SU-DHL-6 (cell line): ENCODE results near the gene HECTD1.
"Not testable (repeated sequence)": the region's sequence is repeated elsewhere in the genome, so short reads cannot be mapped to it uniquely, and the experiment has no call there.

Experiments used
- H2AFZ ChIP-seq: fragments of 200-600 bp; sonication (generic); 2 replicates; pipeline ENCODE4 v1.6.1; 2014; ENCODE audit warnings: low read depth, mild to moderate bottlenecking, moderate library complexity, mixed read lengths, antibody characterized with exemption, low read length; ENCODE audit not compliant: severe bottlenecking
- H3F3A ChIP-seq: fragments of 200-600 bp; shearing (Covaris generic); 2 replicates; pipeline ENCODE4 v1.6.0; 2016; ENCODE audit warnings: antibody characterized with exemption, mild to moderate bottlenecking; ENCODE audit not compliant: insufficient read depth
- H3K27ac ChIP-seq: fragments of 200-600 bp; sonication (generic); 2 replicates; pipeline ENCODE4 v1.5.1; 2016; ENCODE audit warnings: low read depth, mild to moderate bottlenecking, low read length, moderate library complexity, mixed read lengths
- H3K27me3 ChIP-seq: fragments of 200-600 bp; sonication (generic), shearing (Covaris generic); 2 replicates; pipeline ENCODE4 v1.6.0; 2014; ENCODE audit warnings: mild to moderate bottlenecking, low read length
- H3K36me3 ChIP-seq: fragments of 200-600 bp; sonication (generic); 2 replicates; pipeline ENCODE4 v1.6.1; 2014; ENCODE audit warnings: mild to moderate bottlenecking, low read length, mixed read lengths
- H3K4me2 ChIP-seq: fragments of 300-600, 200-600 bp; shearing (Covaris generic), sonication (generic); 2 replicates; pipeline ENCODE4 v1.6.0; 2014; ENCODE audit warnings: low read length, low read depth, mild to moderate bottlenecking; ENCODE audit not compliant: poor library complexity, severe bottlenecking
- H3K4me3 ChIP-seq: fragments of 200-600 bp; sonication (generic); 2 replicates; pipeline ENCODE4 v1.5.1; 2014; ENCODE audit warnings: antibody characterized with exemption, low read length, mild to moderate bottlenecking, mixed read lengths; ENCODE audit not compliant: insufficient read depth, poor library complexity, severe bottlenecking
- H3K79me2 ChIP-seq: fragments of 200-600 bp; sonication (generic); 2 replicates; pipeline ENCODE4 v1.6.1; 2014; ENCODE audit warnings: mild to moderate bottlenecking, low read length, moderate library complexity; ENCODE audit not compliant: insufficient read depth
- H3K9ac ChIP-seq: fragments of 200-600 bp; sonication (generic); 2 replicates; pipeline ENCODE4 v1.7.0; 2014; ENCODE audit warnings: mild to moderate bottlenecking, low read length
- H3K9me2 ChIP-seq: fragments of 200-600 bp; sonication (generic); replicated peaks from 2 replicates; pipeline ENCODE4 v1.6.1; 2014; ENCODE audit warnings: low read length; ENCODE audit not compliant: insufficient read depth
- H3K9me3 ChIP-seq: fragments of 200-600 bp; sonication (generic); 2 replicates; pipeline ENCODE4 v1.6.1; 2014; ENCODE audit warnings: low read length, mixed read lengths; ENCODE audit not compliant: insufficient read depth
- H4K20me1 ChIP-seq: fragments of 200-600 bp; sonication (generic); 2 replicates; pipeline ENCODE4 v1.6.1; 2014; ENCODE audit warnings: low read depth, mild to moderate bottlenecking, antibody characterized with exemption, low read length, moderate library complexity, mixed read lengths
- EZH2phosphoT487 ChIP-seq: fragments of 200-600 bp; sonication (generic), shearing (Covaris generic); conservative IDR thresholded peaks from 2 replicates; pipeline ENCODE4 v1.6.1; 2018; ENCODE audit warnings: mild to moderate bottlenecking, antibody characterized with exemption, low read length, moderate library complexity, mixed read lengths
- TF ChIP-seq, protein P1 (sequence below): fragments of 200-600 bp; sonication (generic); IDR thresholded peaks from one replicate; pipeline ENCODE4 v1.5.1; 2017; ENCODE audit warnings: antibody characterized with exemption, mild to moderate bottlenecking, low read length, moderate library complexity; ENCODE audit not compliant: insufficient read depth, poor library complexity, severe bottlenecking

The HECTD1 gene

DNA sequence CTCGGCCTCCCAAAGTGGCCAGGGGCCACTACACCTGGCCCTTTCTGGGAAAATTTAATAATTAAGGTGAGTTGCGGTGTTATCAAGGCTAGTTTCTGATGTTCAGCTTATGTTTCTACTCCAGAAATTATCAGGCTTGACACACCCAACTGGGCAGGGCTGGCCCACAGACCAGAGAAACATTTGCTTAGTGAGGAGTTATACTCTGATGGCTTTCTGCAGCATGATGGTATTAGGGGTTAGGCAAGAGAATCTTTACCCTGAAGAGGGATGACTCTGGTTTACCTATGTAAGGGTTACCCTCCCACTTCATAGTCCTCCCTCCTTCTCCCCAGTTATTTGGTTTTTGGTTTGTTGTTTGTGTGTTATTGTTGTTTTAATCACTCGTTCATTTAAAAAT, 24.5 kb upstream of the HECTD1 start:
- H3K27me3 ChIP-seq: no peaks in the 10 kb centered on the region
- H3K9ac ChIP-seq: no peak overlapping the region
- H2AFZ ChIP-seq: no peak overlapping the region
- no peaks in the 10 kb centered on the region for H3K9me2 ChIP-seq
- TF ChIP-seq, protein P1, sequence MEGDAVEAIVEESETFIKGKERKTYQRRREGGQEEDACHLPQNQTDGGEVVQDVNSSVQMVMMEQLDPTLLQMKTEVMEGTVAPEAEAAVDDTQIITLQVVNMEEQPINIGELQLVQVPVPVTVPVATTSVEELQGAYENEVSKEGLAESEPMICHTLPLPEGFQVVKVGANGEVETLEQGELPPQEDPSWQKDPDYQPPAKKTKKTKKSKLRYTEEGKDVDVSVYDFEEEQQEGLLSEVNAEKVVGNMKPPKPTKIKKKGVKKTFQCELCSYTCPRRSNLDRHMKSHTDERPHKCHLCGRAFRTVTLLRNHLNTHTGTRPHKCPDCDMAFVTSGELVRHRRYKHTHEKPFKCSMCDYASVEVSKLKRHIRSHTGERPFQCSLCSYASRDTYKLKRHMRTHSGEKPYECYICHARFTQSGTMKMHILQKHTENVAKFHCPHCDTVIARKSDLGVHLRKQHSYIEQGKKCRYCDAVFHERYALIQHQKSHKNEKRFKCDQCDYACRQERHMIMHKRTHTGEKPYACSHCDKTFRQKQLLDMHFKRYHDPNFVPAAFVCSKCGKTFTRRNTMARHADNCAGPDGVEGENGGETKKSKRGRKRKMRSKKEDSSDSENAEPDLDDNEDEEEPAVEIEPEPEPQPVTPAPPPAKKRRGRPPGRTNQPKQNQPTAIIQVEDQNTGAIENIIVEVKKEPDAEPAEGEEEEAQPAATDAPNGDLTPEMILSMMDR: no peak
- TF ChIP-seq EZH2phosphoT487: no peak
- no peak overlapping the region for H3K4me2 ChIP-seq
- H3K79me2 ChIP-seq: no peaks in the 10 kb centered on the region
- H3F3A ChIP-seq: no peaks in the 10 kb centered on the region
- H3K9me3 ChIP-seq: no peaks in the 10 kb centered on the region
- H3K36me3 ChIP-seq: no peaks in the 10 kb centered on the region
- H3K27ac ChIP-seq: no peak overlapping the region
- H4K20me1 ChIP-seq: no peaks in the 10 kb centered on the region
- H3K4me3 ChIP-seq: no peak overlapping the region

DNA sequence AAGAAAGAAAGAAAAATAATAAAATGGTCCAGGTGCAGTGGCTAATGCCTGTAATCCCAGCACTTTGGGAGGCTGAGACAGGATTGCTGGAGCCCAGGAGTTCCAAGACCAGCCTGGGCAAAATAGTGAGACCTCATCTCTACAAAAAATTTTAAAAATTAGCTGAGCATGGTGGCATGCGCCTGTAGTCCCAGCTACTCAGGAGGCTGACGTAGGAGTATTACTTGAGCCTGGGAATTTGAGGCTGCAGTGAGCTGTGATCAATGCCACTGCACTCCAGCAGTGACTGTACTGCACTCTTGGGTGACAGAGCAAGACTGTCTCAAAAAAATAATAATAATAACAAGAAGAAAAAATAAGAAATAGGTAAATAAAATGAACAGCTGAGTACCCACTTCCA, 23.7 kb upstream of the HECTD1 start:
- H3F3A ChIP-seq, H4K20me1 ChIP-seq, H2AFZ ChIP-seq, H3K36me3 ChIP-seq, H3K9me2 ChIP-seq, H3K27me3 ChIP-seq, H3K9ac ChIP-seq, H3K4me2 ChIP-seq, H3K27ac ChIP-seq, H3K4me3 ChIP-seq, H3K79me2 ChIP-seq, H3K9me3 ChIP-seq: not testable (repeated sequence)

DNA sequence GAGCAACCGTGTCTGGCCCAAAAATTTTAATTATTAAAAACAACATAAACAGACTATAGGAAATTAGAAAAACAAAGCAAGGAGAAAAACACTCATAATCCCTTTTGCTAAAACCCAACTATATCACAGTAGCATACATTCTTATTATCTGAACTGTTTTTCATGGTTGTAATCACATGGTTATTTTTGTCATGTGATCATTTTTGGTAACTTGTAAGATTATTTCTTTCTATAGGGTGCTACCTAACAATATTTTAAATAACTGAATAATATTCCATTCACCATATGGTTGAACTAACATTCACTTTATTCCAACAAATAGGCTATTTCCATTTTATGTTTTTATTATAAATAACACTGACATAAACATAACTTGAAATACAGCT, 23.0 kb upstream of the HECTD1 start:
- Histone ChIP-seq H3K9ac (no peak overlapping the region), H3K4me2 (no peak overlapping the region), H3K9me2 (no peaks in the 10 kb centered on the region), H3K27ac (no peak overlapping the region), H3K79me2 (no peaks in the 10 kb centered on the region), H3F3A (no peaks in the 10 kb centered on the region), H3K4me3 (no peak overlapping the region), H2AFZ (no peak overlapping the region), H3K27me3 (no peaks in the 10 kb centered on the region), H3K9me3 (no peaks in the 10 kb centered on the region), H3K36me3 (no peaks in the 10 kb centered on the region), H4K20me1 (no peaks in the 10 kb centered on the region)
- TF ChIP-seq EZH2phosphoT487: no peak
- TF ChIP-seq, protein P1: no peak

DNA sequence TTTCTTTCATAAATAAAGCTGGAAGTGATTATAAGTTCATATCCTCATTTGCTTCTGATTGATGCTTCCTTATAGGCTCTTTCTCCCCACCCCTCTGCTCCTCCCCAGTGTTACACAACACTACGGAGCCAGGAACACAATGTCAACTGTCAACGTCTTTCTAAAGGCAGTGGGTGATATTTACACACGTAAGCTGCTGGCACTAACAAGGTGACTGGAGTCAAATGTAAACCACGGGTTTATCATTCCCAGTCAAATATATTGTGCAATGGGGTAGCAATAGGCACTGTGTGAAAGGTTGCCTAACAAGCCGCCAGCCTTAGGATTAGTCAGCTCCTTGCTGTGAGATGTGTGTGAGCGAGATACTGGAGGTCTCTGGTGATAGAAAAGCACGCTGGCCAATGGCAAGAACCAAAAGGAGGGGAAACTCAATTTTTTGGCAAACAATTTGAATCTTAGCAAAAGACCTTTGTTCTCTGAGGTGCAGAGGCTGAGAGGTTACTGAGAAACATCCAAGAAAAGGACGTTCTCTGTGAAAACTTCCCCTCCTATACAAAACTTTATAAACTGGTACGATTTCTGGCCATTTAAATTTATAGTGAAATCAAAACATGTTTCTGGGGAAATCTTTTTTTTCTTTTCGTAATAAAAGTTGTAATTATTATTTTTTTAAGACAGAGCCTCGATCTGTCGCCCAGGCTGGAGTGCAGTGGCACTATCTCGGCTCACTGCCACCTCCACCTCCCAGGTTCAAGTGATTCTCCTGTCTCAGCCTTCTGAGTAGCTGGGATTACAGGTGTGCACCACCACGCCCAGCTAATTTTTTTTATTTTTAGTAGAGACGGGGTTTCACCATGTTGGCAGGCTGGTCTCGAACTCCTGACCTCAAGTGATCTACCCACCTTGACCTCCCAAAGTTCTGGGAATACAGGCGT, 22.3 kb upstream of the HECTD1 start:
- Histone ChIP-seq H3K27me3 (no peaks in the 10 kb centered on the region), H3K79me2 (no peaks in the 10 kb centered on the region), H3K36me3 (no peaks in the 10 kb centered on the region), H3K9me2 (no peaks in the 10 kb centered on the region), H3K4me3 (no peak overlapping the region), H3F3A (no peaks in the 10 kb centered on the region), H3K9ac (no peak overlapping the region), H3K9me3 (no peaks in the 10 kb centered on the region), H3K27ac (no peak overlapping the region), H2AFZ (no peak overlapping the region), H3K4me2 (no peak overlapping the region), H4K20me1 (no peaks in the 10 kb centered on the region)
- TF ChIP-seq, protein P1: no peak
- TF ChIP-seq EZH2phosphoT487: no peak
